GM18951 (cell line): Measurements from ENCODE around the gene TNS1.

Experiments
- POLR2A ChIP-seq: IDR thresholded peaks from 4 replicates; pipeline ENCODE4 v1.6.1; 2011; ENCODE audit warnings: mild to moderate bottlenecking; ENCODE audit not compliant: insufficient read length, insufficient read depth; ENCODE audit errors: extremely low read depth
- in situ Hi-C: fragments of 300-500 bp; cut with MboI; formaldehyde crosslinking; loops from one replicate; pipeline ENCODE4 v1.12.0; 2022; ENCODE audit warnings: low sequenced_read_pairs, mixed read lengths, inconsistent platforms; ENCODE audit not compliant: unreplicated experiment

The TNS1 gene

DNA sequence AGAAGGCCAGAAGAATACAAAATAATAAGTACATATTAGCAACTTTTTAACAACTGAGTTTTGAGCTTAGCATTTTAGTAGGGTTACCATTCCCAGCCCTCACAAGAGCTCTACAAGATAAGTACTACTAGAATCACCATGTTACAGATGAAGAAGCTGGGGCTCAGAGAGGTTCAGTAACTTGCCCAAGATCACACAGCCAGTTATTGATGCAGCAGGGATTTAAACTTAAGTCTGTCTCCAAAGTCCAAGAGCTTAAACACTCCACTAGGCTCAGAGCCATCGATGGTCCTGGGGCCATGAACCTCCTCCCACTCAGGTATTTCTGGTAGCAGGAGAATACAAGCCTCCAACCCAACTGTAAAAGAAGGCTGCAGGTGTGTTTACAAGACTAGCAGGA lies 30.8 kb downstream of the TNS1 start:
- TF ChIP-seq POLR2A, result no peak
- in situ Hi-C loops, result no loop called here

DNA sequence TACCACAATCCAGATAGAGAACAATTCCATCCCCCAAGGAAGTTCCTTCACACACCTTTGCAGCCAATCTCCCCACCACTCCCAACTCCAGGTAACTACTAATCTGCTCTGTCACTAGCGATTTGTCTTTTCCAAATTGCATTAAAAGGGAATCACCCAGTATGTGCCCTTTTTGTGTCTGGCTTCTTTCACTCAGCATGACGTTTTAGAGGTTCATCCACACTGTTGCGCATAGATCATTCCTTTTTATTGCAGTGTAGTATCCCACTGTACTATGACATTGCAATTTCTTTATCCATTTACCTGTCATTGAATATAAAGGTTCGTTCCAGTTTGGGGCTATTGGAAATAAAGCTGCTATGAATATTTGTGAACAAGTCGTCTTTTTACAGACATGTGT lies 31.6 kb downstream of the TNS1 start:
- in situ Hi-C loops, result no loop called here
- no peak for TF ChIP-seq POLR2A

DNA sequence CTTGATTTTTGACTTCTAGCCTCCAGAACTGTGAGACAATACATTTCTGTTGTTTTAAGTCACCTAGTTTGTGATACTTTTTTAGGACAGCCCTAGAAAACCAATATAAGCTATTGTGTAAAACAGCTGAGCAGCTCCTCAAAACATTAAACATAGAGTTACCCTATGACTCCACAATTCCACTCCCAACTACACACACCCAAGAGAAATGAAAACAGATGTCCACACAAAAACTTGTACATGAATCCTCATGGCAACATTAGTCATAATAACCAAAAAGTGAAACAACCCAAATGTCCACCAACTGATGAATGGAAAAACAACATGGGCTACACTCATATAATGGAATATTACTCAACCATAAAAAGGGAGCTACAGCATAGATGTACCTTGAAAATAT lies 32.6 kb downstream of the TNS1 start:
- in situ Hi-C loops, result no loop called here
- TF ChIP-seq POLR2A, result no peak

DNA sequence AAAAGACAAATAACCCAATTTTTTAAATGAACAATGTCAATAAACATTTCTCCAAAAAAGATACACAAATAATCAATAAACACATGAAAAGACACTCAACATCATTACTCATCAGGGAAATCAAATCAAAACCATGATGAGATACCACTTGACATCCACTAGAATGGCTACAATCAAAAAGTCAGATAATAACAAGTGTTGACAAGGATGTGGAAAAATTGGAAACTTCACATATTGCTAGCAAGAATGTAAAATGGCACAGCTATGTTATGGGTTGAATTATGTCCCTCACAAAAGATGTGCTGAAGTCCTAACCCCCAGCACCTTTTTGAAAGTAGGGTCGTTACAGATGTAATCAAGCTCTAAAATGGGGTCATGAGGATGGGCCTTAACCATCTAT lies 33.2 kb downstream of the TNS1 start:
- in situ Hi-C loops, result no loop called here
- TF ChIP-seq POLR2A, result no peak

DNA sequence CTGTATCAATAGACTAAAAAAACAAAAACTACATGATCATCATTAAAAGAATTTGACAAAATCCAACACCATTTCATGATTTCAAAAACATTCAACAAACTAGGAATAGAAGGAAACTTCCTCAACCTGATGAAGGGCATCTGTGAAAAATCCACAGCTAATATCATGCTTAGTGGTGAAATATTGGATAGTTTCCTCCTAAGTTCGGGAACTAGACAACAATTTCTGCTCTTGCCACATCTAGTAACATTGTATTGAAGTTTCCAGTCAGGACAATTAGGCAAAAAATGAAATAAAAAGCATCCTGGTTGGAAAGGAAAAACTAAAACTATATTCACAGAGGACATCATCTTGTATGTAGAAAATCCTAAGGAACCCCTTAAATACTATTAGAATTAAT lies 34.8 kb downstream of the TNS1 start:
- TF ChIP-seq POLR2A, result no peak
- in situ Hi-C loops, result no loop called here

DNA sequence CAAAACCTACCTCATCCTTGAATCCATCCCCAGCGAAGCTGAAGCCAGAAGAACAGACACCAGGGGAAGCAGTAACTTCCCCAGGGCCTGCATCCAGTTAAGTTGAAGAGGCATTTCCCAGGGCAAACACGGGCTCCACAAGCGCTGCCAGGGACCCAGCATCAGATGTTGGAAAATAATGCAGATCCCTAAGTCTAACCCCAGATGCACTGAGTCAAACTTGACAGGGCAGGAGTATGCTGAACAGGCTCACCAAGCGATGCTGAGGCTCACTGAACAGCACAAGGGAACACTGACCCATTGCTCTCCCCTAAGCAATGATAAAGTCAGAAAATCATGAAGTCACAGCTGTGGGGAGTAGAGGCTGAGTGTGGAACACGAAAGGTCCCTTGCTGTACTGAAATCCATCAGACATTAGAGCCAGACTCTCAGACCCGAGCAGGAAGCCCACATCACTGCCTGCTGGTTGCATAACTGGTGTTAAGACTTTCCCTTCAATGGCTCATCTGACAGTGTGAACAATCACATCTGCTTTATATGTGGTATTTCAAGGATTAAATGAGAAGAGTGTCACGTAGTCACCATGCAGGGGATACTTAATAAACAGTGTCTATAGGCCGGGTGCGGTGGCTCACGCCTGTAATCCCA lies 36.2 kb downstream of the TNS1 start:
- in situ Hi-C loops, result no loop called here
- no peak for TF ChIP-seq POLR2A

DNA sequence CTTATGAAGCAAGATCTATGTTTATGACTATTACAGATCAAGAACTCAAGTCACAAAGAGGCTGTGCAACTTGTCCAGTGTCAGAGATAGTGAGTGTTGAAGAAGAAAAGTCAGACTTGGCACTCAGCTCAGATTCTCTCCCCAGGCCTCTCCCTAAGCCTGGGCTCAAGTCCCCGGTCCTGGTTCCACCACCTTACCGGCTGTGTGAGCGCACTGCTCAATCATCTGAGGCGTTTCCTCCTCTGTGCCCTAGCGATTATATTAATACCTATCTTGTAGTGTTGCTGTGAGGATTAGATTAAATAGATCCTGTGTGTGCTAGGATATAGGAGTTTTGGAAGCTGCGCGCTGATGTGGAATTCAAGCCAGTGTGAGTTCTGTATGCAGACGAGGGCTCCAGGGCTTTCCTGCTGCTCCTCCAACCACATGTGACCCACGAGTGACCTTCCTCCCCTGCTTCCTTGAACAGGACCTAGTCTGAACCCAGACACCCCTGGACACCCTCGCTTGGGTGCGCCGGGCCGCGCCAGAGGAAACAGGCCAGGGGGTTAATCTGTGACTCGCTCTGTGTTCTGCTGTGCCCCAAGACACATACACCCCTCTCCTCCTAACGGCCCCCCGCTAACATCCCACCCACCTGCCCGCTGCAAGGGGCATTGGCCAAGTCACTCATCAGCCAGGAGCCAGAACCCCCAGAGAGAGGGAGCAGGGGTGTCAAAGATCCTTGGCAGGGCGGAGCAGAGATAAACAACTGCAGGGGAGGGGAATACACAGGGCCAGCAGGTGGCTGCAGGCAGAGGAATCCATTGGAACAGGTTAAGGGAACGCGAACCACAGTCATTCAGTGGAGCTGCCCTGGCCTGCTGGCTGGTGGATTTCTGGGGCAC lies 38.3 kb downstream of the TNS1 start:
- in situ Hi-C loops, result no loop called here
- TF ChIP-seq POLR2A, result no peak

DNA sequence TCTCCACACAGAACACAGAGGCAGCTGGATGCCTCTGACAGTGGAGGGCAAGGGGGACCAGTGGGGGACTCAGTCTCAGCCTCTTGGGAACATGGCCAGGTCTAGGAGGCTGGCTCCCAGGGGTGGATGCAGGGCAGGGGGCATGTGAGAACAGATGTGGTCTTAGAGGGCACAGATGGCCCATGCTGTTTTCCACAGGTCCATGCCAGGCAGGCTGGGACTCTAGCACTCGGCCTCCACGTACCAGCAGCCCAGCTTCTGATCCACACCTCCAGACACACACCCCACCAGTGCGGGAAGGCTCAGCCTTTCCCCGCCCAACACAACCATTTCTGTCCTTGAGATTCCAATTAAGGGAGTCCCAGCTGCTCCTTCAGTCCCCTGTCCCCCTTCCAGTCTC lies 42.4 kb downstream of the TNS1 start:
- in situ Hi-C loops, result no loop called here
- TF ChIP-seq POLR2A, result no peak

DNA sequence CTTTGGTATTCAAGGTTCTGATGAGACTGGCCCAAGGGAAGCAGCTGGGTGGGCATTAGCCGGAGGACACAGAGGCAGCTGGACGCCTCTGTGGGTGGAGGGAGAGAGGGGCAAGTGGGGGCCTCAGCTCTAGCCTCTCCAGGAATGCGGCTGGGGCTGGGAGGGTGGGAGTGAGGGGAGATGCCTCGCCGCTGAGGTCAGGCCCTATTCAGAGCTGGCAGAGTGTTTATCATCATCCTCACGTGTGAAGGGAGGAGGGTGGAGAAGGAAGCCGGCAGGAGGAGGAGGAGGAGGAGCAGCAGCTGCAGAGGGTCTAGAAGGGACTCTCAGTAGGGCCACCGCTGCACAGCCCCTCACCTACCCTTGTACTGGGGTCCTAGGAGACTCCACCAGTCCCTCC lies 43.1 kb downstream of the TNS1 start:
- in situ Hi-C loops, result no loop called here
- TF ChIP-seq POLR2A, result no peak

DNA sequence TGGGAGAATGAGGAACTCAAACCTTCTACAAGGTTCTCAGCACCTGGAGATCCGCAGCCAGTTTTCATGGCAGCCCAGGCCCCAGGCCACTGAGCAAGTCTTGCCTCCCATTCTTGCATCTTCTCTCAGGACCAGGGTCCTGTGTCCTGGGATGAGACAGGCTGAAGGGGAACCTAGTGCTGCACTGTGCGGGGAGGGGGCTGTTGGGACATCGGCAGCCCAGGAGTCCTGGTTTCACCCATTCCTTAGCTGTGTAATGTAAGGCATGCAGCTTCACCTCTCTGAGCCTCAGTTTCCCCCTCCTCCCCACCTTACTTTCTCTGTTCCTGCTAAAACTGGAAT lies 43.9 kb downstream of the TNS1 start:
- in situ Hi-C loops, result no loop called here
- TF ChIP-seq POLR2A, result no peak

DNA sequence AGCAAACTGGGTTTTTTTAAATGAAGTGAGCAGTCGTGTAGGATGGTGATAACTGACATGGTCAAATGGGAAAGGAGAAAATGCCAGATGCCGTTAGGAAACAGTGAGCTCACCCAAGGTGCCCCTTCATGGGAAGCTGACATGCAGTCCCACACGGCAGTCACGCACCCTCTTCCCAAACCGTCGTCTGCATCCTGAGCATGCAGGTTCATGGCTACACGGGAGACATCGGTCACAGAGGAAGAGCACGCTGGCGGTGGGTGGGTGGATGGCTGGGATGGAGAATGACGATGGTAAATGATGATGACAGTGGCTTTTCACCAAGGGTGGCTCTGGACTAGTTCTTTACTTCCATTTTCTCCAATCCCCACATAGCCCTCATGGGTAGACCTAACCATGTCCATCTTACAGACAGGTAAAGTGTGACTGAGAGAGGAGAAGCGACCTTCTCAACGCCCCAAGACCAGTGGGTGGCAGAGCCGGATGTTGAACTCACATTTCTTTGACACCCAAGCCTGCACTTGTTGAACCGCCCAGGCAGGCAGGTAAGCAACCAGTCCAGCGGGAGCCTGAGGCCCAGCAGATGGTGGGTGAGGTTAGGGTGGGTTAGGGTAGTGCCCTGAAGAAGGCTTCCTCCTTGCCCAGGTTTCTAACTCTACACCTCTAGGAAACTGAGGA lies 44.5 kb downstream of the TNS1 start:
- in situ Hi-C loops, result no loop called here
- TF ChIP-seq POLR2A, result no peak

DNA sequence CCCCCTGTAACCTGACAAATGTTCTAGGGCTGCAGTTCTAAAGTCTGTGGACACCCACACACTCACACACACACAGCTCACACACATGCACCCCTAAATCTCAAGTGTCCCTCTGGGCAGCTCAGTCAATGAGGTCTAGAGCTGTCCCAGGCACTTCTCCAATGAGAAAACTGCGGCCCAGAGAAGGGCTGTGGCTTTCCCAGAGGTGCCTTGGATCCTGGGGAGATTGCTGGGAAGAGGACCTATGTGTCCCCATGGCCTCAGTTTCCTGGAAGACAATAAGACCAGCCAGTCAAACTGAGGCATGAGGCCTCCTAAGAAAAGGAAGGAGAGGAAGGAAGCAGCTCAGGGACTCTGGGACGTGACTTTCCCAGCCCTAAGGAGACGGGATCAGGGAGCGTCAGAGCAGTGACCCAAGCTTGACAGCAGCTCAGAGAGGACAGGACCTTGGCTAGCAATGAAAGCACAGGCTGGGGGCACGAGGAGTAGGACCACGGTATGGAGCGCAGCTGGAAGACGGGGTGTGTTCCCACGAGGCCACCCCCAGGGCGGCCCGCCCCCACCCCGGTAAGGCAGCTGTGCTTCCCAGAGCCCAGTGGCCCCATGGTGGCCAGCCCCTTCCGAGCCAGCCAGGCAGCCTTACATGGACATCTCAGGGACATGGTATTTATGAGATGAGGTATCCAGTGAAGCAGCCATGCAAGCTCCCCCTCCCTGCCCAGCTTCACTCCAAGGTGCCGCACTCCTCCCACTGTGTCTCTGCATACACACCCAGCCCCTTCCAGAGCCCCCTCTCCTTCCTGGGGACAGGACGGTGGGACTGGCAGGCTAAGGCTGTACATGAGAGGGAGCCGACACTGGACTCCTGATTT lies 46.0 kb downstream of the TNS1 start:
- TF ChIP-seq POLR2A, result no peak
- in situ Hi-C loops, result no loop called here
